ENCODE data around the gene HMGCS2. TPM values are rescaled to one million over a fixed set of nuclear protein-coding genes. Genes with fewer than 3 reads are reported as not detected.
"Not testable (repeated sequence)": the region's sequence is repeated elsewhere in the genome, so short reads cannot be mapped to it uniquely, and the experiment has no call there.

Gene HMGCS2
- total RNA-seq, 2 donors from 2014 or later, result not detected

GRCh38 chr1:119799003-119799402 lies 30.3 kb upstream of the HMGCS2 start:
- Mint-ChIP-seq H3K4me1 (peaks cover 2% of the 10 kb centered on the region), H3K36me3 (ENCODE audit: low read depth) (no peaks in the 10 kb centered on the region), H3K27ac (no peak overlapping the region), H3K27me3 (peaks cover 14% of the 10 kb centered on the region), H3K4me3 (no peak overlapping the region)
- ATAC-seq (no peak), DNase-seq (no peak)
- no peaks in the 10 kb centered on the region for H3K9me3 ChIP-seq (ENCODE audit: control insufficient read depth, low read length, poor library complexity, severe bottlenecking)

DNA sequence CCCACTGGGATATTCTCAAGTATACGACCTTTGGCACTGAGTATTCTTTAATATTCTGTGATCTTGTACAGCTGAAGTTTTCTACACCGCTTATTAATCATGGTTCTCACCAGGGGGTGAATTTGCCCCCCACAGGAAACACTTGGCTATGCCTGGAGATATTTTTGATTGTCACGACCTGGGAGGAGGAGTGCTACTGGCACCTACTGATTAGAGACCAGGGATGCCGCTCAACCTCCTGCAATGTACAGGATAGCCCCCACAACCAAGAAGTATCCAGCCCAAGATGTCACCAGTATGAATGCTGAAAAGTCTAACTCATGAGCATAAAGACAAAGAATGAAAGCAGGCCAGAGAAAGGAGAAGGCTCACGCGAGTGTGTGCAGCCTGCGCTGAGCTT lies 28.9 kb upstream of the HMGCS2 start:
- Mint-ChIP-seq H3K27me3 (peaks cover 15% of the 10 kb centered on the region), H3K27ac (no peak overlapping the region), H3K36me3 (ENCODE audit: low read depth) (no peaks in the 10 kb centered on the region), H3K4me3 (no peak overlapping the region), H3K4me1 (peaks cover 2% of the 10 kb centered on the region)
- no peak for DNase-seq
- H3K9me3 ChIP-seq (ENCODE audit: control insufficient read depth, low read length, poor library complexity, severe bottlenecking), result no peaks in the 10 kb centered on the region
- no peak for ATAC-seq

GRCh38 chr1:119797162-119797561 lies 28.5 kb upstream of the HMGCS2 start:
- no peak for ATAC-seq
- Mint-ChIP-seq H3K4me3 (no peak overlapping the region), H3K27ac (no peak overlapping the region), H3K4me1 (peaks cover 2% of the 10 kb centered on the region), H3K27me3 (peaks cover 15% of the 10 kb centered on the region), H3K36me3 (ENCODE audit: low read depth) (no peaks in the 10 kb centered on the region)
- H3K9me3 ChIP-seq (ENCODE audit: control insufficient read depth, low read length, poor library complexity, severe bottlenecking), result no peaks in the 10 kb centered on the region
- no peak for DNase-seq

DNA sequence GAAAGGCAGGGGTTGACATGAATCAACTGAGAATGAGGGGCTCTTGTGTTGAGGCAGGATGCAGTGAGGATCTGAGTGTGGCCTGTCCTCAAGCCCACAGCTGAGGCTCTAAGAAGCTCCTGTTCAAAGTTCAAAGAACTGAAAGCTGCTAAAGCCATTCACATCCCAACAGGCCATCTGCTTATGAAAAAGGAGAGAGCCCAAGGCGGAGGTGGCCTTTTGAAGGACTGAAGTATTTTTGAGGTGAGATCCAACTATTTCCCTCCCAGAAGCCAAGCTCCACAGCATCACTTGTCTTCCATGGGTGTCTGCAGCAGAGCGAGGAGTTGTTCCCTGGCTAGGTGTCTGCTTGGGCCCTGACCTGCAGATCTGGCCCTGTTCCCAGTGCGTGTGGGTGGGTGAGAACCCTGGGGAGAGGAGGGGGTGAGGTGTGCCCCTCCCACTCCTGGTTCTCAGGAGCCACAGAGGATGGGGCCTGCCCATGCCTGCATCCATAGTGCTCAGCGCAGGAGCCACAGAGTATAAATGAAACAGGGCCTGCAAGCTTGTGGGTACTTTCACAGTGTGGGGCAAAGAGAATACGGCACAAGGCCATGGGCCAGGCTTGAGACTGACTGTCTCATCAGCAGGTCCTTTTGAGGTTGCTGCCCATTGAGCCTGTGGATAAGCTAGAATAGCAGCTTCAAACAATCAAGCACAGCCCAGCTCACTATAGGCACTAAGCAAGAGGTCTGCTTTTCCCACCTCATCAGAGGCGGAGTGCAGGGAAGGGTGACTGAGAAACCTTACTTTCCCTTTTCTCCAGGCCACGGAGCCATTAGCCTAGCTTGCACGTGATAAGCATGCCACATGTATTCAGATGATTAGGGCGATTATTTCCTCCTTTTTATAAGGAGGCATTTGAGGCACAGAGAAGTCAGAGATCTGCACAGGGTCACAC lies 26.8 kb upstream of the HMGCS2 start:
- no peak overlapping the region for H3K4me3 Mint-ChIP-seq
- no peak for DNase-seq
- ATAC-seq, result no peak
- H3K4me1 Mint-ChIP-seq, result no peaks in the 10 kb centered on the region
- H3K36me3 Mint-ChIP-seq (ENCODE audit: low read depth), result peaks cover 2% of the 10 kb centered on the region
- peaks cover 28% of the 10 kb centered on the region for H3K27me3 Mint-ChIP-seq
- H3K9me3 ChIP-seq (ENCODE audit: control insufficient read depth, low read length, poor library complexity, severe bottlenecking), result no peaks in the 10 kb centered on the region
- H3K27ac Mint-ChIP-seq, result no peak overlapping the region

DNA sequence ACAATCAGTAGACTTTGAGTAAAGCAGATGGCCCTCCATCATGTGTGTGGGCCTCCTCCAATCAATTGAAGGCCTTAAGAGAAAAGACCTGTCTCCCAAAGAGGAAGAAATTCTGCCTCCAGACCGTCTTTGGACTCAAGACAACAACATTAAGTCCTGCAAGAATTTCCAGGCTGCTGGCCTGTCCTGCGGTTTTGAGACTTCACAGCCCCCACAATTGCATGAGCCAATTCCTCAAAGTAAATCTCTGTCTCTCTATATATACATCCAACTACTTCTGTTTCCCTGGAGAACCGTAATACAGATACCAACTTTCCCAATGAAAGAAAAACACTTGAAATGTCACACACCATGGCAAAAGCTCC lies 26.2 kb upstream of the HMGCS2 start:
- H3K4me1 Mint-ChIP-seq, result no peaks in the 10 kb centered on the region
- peaks cover 33% of the 10 kb centered on the region for H3K27me3 Mint-ChIP-seq
- peaks cover 2% of the 10 kb centered on the region for H3K36me3 Mint-ChIP-seq (ENCODE audit: low read depth)
- no peak overlapping the region for H3K4me3 Mint-ChIP-seq
- H3K27ac Mint-ChIP-seq, result no peak overlapping the region
- no peaks in the 10 kb centered on the region for H3K9me3 ChIP-seq (ENCODE audit: control insufficient read depth, low read length, poor library complexity, severe bottlenecking)
- no peak for ATAC-seq
- no peak for DNase-seq

DNA sequence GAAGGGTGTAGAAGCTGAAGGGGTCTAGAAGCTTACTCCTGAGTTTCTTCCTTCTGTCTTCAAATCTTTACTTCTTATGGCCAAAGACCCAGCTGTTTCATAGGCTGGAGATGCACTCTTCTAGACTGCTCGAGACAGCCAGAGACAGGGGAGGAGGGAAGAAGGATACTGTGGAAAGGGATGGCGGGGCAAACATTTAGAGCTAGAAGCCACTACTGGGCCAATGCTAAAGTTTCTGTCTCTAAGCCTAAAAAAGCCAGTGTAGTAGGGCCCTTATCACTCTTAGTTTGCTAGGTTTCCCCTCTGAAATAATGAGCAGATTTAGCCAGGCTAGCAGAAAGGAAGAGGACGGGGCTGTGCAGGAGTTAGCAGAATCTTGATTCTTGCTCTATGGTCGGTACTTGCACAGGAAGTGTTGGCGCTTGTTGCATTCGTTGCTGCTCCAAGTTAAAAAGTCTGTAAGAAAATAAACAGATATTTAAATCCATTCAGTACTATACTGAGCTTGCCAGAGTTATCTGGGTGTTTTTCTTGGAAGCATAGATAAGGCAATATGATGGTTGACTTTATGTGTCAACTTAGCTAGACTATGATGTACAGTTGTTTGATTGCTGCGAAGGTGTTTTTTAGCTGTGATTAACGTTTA lies 25.6 kb upstream of the HMGCS2 start:
- no peak for DNase-seq
- peaks cover 36% of the 10 kb centered on the region for H3K27me3 Mint-ChIP-seq
- no peaks in the 10 kb centered on the region for H3K9me3 ChIP-seq (ENCODE audit: control insufficient read depth, low read length, poor library complexity, severe bottlenecking)
- H3K4me1 Mint-ChIP-seq, result no peaks in the 10 kb centered on the region
- H3K4me3 Mint-ChIP-seq, result no peak overlapping the region
- ATAC-seq, result no peak
- no peak overlapping the region for H3K27ac Mint-ChIP-seq
- peaks cover 2% of the 10 kb centered on the region for H3K36me3 Mint-ChIP-seq (ENCODE audit: low read depth)

DNA sequence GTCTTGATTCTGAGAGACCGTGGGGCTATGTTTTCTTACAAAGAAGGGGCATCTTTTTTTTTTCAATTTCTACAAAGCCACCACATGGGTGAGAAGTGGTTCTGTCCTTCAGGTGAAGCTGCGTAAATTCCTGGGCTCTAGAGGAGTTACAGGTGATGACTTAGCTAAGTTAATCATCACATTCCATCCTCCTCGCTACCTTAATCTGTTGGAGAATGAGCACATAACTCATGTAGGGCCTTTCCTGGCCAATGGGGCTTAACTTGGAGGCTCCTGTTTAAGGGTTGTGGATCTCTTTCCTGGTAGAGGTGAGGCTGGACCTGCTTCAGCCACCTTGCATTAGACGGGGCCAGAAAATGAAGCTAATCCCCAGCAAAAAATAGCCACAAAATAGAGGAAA lies 22.7 kb upstream of the HMGCS2 start:
- Mint-ChIP-seq H3K36me3 (ENCODE audit: low read depth) (peaks cover 2% of the 10 kb centered on the region), H3K4me3 (no peak overlapping the region), H3K4me1 (no peaks in the 10 kb centered on the region), H3K27me3 (peaks cover 39% of the 10 kb centered on the region), H3K27ac (no peak overlapping the region)
- ATAC-seq, result no peak
- no peaks in the 10 kb centered on the region for H3K9me3 ChIP-seq (ENCODE audit: control insufficient read depth, low read length, poor library complexity, severe bottlenecking)
- no peak for DNase-seq

DNA sequence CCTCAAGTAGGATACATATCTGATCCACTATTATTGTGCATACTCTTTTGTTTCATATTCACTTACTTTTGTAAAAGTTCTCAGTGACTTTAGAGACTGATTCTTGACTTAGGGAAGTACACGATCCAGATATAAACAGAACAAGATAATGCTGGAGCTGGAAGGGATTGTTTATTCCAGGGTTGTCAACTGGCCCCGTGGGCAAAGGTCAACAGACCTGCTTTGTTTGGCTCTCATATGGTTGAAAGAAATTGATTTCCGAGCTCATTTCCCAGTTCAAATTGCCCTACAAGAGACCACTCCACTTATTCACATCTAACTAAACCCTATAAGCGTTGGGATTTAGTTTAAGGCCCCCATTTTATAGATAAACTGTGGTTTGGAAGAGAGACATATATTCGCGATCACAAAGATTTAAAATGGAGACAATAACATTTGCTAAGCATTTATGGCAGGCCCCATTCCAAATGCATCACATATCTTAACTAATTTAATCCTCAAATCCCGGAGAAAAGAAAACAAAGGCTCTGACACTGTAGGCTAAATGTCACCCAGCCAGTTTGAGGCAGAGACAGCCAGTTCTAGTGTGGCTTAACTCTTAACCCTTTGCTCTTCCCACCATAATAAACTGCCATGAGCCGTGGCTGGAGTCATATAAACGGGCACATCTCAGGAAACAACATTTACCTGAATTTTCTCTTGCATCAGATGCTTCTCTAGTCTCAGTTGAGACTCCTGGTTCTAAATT lies 21.9 kb upstream of the HMGCS2 start:
- ATAC-seq (no peak), DNase-seq (no peak)
- Mint-ChIP-seq H3K27me3 (peaks cover 44% of the 10 kb centered on the region), H3K36me3 (ENCODE audit: low read depth) (peaks cover 2% of the 10 kb centered on the region), H3K4me1 (no peaks in the 10 kb centered on the region), H3K27ac (no peak overlapping the region), H3K4me3 (no peak overlapping the region)
- H3K9me3 ChIP-seq (ENCODE audit: control insufficient read depth, low read length, poor library complexity, severe bottlenecking), result no peaks in the 10 kb centered on the region

GRCh38 chr1:119787776-119788175 lies 19.1 kb upstream of the HMGCS2 start:
- H3K9me3 ChIP-seq (ENCODE audit: control insufficient read depth, low read length, poor library complexity, severe bottlenecking), result no peaks in the 10 kb centered on the region
- Mint-ChIP-seq H3K27me3 (peaks cover 54% of the 10 kb centered on the region), H3K4me1 (peaks cover 8% of the 10 kb centered on the region), H3K4me3 (no peak overlapping the region), H3K27ac (no peak overlapping the region), H3K36me3 (ENCODE audit: low read depth) (peaks cover 2% of the 10 kb centered on the region)
- ATAC-seq (no peak), DNase-seq (no peak)

- H3K27ac Mint-ChIP-seq; H3K9me3 ChIP-seq (ENCODE audit: control insufficient read depth, low read length, poor library complexity, severe bottlenecking); DNase-seq; ATAC-seq; H3K4me3 Mint-ChIP-seq; H3K36me3 Mint-ChIP-seq (ENCODE audit: low read depth); H3K4me1 Mint-ChIP-seq: not testable (repeated sequence)
- peaks cover 55% of the 10 kb centered on the region for H3K27me3 Mint-ChIP-seq
Measured at GRCh38 chr1:119786473-119787050, 17.9 kb upstream of the HMGCS2 start.

- H3K4me1 Mint-ChIP-seq; H3K27ac Mint-ChIP-seq; H3K4me3 Mint-ChIP-seq; H3K9me3 ChIP-seq (ENCODE audit: control insufficient read depth, low read length, poor library complexity, severe bottlenecking); H3K36me3 Mint-ChIP-seq (ENCODE audit: low read depth); DNase-seq; ATAC-seq: not testable (repeated sequence)
- H3K27me3 Mint-ChIP-seq, result peaks cover 54% of the 10 kb centered on the region
Measured at GRCh38 chr1:119786046-119786445, 17.3 kb upstream of the HMGCS2 start.

GRCh38 chr1:119784191-119784781 lies 15.6 kb upstream of the HMGCS2 start:
- Mint-ChIP-seq H3K27ac (no peak overlapping the region), H3K4me3 (no peak overlapping the region), H3K36me3 (ENCODE audit: low read depth) (no peaks in the 10 kb centered on the region), H3K27me3 (peaks cover 58% of the 10 kb centered on the region), H3K4me1 (peaks cover 12% of the 10 kb centered on the region)
- no peaks in the 10 kb centered on the region for H3K9me3 ChIP-seq (ENCODE audit: control insufficient read depth, low read length, poor library complexity, severe bottlenecking)
- ATAC-seq, result no peak
- no peak for DNase-seq

Data from T-helper 17 cell (primary cell).